Stomach smooth muscle (tissue), 2 donors: ENCODE data around the gene ZNF580.

ENCODE experiments used
- H3K27ac ChIP-seq: one replicate; pipeline ENCODE4 v1.7.0; 2013; ENCODE audit warnings: mild to moderate bottlenecking, low read length, inconsistent platforms
- H3K27me3 ChIP-seq, 2 donors: one replicate each; pipeline ENCODE4 v1.7.0; 2013; ENCODE audit warnings: low read length in 2 of 2; ENCODE audit not compliant: insufficient read depth in 2 of 2, control insufficient read depth in 1 of 2
- H3K36me3 ChIP-seq, 2 donors: one replicate each; pipeline ENCODE4 v1.7.0; 2013; ENCODE audit warnings: low read length in 2 of 2; ENCODE audit not compliant: control insufficient read depth in 2 of 2, insufficient read depth in 2 of 2
- H3K4me1 ChIP-seq: one replicate; pipeline ENCODE4 v1.7.0; 2013; ENCODE audit warnings: low read length; ENCODE audit not compliant: control insufficient read depth, insufficient read depth
- H3K4me3 ChIP-seq, 2 donors: one replicate each; pipeline ENCODE4 v1.7.0; 2013; ENCODE audit warnings: low read length in 2 of 2
- H3K9ac ChIP-seq, 2 donors: one replicate each; pipeline ENCODE4 v1.7.0; 2013; ENCODE audit warnings: low read length in 2 of 2, mild to moderate bottlenecking in 1 of 2
- H3K9me3 ChIP-seq, 2 donors: one replicate each; pipeline ENCODE4 v1.7.0; 2013; ENCODE audit warnings: low read length in 2 of 2; ENCODE audit not compliant: control insufficient read depth in 2 of 2
- donor health status: healthy.
- donor health status: Pancreatic carcinoma.

The ZNF580 gene

DNA sequence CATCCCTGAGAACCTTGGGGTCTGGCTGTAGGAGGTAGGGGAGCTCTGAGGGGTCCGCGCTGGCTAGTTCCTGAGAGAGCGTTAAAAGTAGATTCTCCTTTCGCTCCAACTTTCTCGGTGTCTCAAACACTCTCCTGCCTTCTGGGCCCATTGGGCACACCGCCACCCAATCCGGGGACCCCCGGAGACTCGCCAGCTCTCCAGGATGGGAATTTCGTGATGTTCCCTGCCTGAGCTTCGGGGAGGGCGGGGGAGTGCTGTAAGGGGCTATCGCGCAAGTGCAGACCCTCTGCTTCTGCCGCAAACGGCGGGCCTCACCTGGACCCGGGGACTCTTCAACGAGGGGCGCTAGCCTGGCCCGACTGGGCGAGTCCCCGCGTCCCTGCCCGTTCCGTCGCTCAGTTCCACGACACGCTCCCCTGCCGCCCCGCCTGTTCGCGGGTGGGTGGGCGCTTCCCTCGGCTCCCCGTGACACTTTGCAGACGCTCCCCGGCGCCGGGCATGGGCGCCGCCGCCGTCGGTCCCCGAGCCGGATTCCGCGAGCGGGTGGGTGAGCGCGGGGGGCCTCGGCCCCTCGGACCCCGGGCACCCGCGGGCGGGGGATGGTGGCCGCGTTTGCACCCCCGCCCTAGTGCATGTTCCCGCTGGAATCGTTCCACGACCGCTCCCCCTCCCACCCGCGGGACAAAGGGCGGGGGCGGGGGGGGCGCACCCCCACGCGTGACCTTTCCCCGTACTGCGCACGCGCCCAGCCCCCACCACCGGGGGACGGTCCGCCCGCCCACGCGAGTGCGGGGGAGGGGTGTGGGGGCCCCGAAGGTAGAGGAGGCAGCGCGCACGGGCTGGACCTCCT is 7.2 kb downstream of the ZNF580 start, which contains the start of gene CCDC106:
CCDC106 (plus strand) TSS at position 481 of the 853 bp plus-strand sequence. CDS start 835 bp downstream, outside the sequence.
- Histone ChIP-seq H3K27me3 (no peaks in the 10 kb centered on the region), H3K4me3 (peak within 1 kb of the TSS; percentile 83 to 84), H3K36me3 (peaks cover 6 to 10% of the 10 kb centered on the region in 2 donors), H3K9me3 (no peaks in the 10 kb centered on the region), H3K9ac (peak within 1 kb of the TSS; percentile 76 to 81), H3K27ac (peak within 1 kb of the TSS; percentile 82), H3K4me1 (peaks cover 45% of the 10 kb centered on the region)

DNA sequence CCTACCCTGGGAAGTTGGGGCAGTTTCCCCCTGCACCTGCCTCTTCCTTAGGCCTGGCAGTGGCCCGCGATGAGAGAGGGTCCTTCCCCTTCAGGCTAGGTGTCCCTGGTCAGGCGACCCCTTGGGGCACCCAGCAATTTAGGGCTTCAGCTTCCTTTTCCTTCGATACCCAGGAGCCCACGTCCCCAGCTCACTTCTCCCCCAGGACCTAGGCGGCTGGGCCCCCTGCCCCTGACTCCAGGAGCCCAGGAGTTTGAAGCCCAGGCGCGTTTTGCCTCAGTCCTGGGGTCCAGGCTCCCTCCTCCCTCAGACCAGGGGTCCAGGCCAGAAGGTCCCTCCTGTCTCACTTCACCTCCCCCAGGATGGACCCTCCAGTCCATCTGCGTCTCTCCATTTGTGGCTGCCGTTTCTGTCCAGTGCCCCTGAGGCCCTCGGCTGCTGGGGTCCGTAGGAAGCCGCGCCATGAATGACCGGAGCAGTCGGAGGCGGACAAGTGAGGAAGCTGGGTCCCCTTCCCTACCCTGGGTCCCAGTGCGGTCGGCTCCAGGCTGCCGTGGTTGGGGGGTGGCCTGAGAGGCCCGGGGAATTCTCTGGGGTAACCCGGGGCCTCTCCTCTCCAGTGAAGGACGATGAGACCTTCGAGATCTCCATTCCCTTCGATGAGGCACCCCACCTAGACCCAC is 7.9 kb downstream of the ZNF580 start:
- H3K36me3 ChIP-seq: peaks cover 6 to 10% of the 10 kb centered on the region in 2 donors
- peak overlapping the region; percentile 82 for H3K27ac ChIP-seq
- no peaks in the 10 kb centered on the region for H3K9me3 ChIP-seq
- H3K27me3 ChIP-seq: no peaks in the 10 kb centered on the region
- peak overlapping the region; percentile 83 to 84 for H3K4me3 ChIP-seq
- H3K4me1 ChIP-seq: peaks cover 41% of the 10 kb centered on the region
- peak overlapping the region; percentile 76 to 81 for H3K9ac ChIP-seq

DNA sequence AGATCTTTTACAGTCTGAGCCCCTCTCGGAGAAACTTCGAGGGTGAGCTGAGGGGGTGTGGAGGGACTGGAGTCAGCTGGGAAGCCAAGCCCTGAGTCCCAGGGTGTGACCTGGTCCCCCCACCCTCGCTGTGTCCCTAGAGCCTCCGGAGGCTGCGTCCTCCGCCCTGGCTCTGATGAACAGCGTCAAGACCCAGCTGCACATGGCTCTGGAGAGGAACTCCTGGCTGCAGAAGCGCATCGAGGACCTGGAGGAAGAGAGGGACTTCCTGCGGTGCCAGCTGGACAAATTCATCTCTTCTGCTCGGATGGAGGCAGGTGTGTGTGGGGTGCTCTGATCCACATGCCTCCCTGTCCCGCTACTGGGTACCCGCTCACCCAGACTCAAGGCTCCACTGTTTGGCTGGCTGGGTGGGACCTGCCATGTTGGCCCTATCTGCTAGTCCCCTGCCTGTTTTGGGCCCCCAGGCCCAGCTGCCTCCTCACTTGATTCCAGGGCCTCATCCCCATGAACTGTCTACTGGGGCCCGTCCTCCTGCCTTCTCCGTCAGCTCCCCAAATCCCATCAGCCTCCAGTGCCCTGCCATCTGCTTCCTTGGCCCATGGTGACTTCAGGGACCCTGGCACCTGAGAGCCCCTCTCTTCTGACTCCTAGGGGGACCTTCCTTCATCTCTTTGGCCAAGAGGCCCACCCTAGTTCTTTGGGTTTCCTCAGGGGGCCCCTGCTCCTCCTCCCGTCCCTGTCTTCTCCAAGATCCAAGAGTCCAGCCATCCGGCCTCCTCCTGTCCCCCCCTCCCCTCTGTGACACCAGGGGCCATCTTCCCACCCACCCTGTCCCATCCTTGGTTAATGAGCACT is 8.7 kb downstream of the ZNF580 start:
- Histone ChIP-seq H3K4me3 (peak overlapping the region; percentile 83 to 84), H3K4me1 (peaks cover 35% of the 10 kb centered on the region), H3K9ac (peak overlapping the region in 1 of 2 donors; percentile 81)

DNA sequence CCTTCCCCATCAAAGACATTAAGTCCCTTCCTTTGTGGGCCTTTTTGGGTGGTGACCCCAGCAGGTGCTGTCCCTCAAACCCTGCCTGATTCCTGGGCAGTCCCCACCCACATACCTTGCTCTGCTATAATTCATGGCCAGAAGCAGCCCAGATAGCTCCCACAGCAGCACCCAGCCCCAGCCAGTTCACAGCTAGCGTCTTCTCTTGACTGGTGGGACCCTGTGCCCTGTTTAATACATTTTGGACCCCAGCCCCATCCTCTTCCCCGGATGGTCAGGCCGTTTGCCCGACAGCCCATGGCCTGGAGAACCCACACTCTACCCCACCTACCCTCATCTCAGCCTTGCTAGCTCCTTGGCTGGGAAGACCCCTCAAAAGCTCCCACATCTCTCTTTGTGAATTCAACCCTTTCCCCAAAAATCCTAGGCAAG is 9.3 kb downstream of the ZNF580 start:
- Histone ChIP-seq H3K9ac (no peak overlapping the region), H3K27ac (no peak overlapping the region), H3K4me1 (peaks cover 28% of the 10 kb centered on the region), H3K36me3 (peaks cover 4 to 6% of the 10 kb centered on the region in 2 donors), H3K27me3 (no peaks in the 10 kb centered on the region), H3K4me3 (no peak overlapping the region), H3K9me3 (no peaks in the 10 kb centered on the region)

More for the DNA sequence above, 8.7 kb downstream of the ZNF580 start:
- no peaks in the 10 kb centered on the region for H3K27me3 ChIP-seq
- H3K36me3 ChIP-seq: peaks cover 6 to 10% of the 10 kb centered on the region in 2 donors
- peak overlapping the region; percentile 82 for H3K27ac ChIP-seq
- no peaks in the 10 kb centered on the region for H3K9me3 ChIP-seq

DNA sequence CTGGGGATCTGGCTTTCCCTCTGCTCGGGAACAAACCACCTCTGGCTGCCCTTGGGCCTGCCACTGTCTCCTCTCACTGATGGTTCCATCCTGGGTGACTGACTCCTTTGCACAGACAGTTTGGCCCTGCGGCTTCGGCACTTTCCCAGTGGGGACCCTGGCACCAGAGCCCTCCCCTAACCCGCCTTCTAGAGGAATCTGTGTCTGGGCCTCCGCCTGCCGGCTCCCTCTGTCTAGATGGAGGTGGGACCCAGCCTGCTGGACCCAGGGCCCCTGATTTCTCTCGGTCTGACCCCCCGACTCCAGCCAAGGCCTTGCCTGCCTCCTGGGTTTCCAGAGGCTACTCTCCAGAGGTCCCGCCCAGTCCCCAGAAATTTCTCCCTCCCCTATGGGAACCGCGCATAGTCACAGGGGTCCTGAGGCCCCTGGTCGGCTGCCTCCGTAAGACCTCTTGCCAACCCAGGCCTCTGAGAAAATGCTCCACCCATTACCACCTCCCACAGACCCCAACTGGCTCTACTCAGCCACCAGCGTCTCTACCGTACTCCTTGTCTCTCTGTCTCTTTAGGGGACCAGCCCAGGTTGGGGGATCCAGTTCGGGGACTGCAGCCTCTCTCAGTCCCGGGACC is 9.9 kb downstream of the ZNF580 start:
- H3K27me3 ChIP-seq: no peaks in the 10 kb centered on the region
- H3K27ac ChIP-seq: no peak overlapping the region
- H3K4me3 ChIP-seq: no peak overlapping the region
- peaks cover 31% of the 10 kb centered on the region for H3K4me1 ChIP-seq
- H3K9me3 ChIP-seq: no peaks in the 10 kb centered on the region
- H3K36me3 ChIP-seq: peaks cover 0 to 2% of the 10 kb centered on the region in 2 donors
- H3K9ac ChIP-seq: no peak overlapping the region

DNA sequence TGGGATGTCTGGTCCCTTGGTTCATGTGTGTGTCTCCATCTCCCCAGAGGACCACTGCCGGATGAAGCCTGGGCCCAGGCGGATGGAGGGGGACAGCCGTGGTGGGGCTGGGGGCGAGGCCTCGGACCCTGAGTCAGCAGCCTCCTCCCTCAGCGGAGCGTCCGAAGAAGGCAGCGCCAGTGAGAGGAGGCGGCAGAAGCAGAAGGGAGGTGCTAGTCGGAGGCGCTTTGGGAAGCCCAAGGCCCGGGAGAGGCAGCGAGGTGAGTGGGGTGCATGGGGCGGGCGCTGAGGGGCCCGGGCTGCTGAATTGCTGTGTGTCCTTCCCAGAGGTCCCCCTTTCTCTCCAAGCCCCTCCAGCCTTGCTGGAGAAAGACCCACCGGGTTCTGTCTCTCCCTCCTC is 10.4 kb downstream of the ZNF580 start:
- Histone ChIP-seq H3K9ac (no peak overlapping the region), H3K27ac (no peak overlapping the region), H3K4me1 (peaks cover 36% of the 10 kb centered on the region), H3K4me3 (no peak overlapping the region), H3K27me3 (no peaks in the 10 kb centered on the region), H3K9me3 (no peaks in the 10 kb centered on the region), H3K36me3 (peaks cover 0 to 2% of the 10 kb centered on the region in 2 donors)

DNA sequence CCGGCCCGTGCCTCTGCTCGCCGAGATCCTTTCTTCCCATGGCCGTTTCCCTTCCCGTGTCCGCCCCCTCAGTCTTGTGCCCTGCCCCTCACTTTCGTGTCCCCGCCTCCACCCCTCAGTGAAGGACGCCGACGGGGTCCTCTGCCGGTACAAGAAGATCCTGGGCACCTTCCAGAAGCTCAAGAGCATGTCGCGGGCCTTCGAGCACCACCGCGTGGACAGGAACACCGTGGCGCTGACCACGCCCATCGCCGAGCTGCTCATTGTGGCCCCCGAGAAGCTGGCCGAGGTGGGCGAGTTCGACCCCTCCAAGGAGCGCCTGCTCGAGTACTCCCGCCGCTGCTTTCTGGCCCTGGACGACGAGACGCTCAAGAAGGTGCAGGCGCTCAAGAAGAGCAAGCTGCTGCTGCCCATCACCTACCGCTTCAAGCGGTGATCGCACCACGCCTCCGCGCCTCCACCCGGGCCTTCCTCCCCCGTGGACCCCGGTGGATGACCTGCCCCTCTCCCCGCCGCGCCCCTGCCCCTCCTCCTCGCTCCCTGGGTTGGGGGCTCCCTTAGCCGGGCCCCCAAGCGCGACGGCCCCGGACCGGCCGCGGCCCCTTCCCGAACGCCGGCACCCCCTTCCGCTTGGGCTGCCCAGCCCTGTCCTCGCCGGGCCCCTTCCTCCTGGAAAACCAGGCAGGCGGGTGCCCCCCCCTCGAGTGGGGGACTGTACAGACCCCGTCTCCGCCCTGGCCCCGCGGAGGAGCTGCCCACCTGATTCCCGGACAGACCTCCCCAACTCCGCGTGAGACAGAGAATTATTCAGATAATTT is 11.7 kb downstream of the ZNF580 start:
- no peak overlapping the region for H3K9ac ChIP-seq
- H3K27me3 ChIP-seq: no peaks in the 10 kb centered on the region
- H3K4me1 ChIP-seq: peaks cover 42% of the 10 kb centered on the region
- no peak overlapping the region for H3K27ac ChIP-seq
- no peaks in the 10 kb centered on the region for H3K9me3 ChIP-seq
- no peak overlapping the region for H3K4me3 ChIP-seq
- H3K36me3 ChIP-seq: peaks cover 0 to 2% of the 10 kb centered on the region in 2 donors

DNA sequence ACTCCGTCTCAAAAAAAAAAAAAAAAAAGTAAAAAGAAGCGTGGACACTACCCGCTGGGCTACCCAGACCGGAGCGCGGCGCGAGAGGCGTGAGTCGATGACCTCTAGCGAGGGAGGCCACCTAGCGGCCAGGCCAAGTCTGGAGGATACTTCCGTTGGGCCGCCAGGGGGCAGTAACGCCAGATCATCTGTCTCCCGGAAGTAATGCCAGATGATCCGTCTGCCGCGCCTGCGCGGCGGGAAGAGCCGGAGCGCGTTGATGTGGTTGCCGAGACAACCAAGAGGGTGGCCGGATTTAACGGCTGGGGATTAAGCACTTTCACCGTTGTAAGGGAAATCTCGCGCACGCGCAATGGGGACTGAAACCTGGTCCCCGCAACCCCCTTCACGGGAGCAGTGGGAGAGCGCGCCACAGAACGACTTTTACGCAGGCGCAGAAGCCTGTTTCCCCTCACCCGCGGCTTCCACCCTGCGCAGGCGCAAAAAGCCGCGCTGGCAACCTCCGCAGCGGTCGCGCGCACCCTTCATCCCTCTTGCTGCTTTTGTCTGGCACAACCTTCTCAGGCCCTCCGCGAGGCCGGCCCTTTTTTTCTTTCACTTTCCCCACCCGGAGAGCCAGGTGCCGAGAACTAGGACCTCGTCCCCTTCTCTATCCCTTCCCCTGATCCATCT is 13.0 kb downstream of the ZNF580 start:
- Histone ChIP-seq H3K27me3 (no peaks in the 10 kb centered on the region), H3K9ac (peak overlapping the region; percentile 95 to 99), H3K4me3 (peak overlapping the region; percentile 95 to 97), H3K36me3 (peaks cover 0 to 2% of the 10 kb centered on the region in 2 donors), H3K9me3 (no peaks in the 10 kb centered on the region), H3K4me1 (peaks cover 46% of the 10 kb centered on the region), H3K27ac (peak overlapping the region; percentile 96)

DNA sequence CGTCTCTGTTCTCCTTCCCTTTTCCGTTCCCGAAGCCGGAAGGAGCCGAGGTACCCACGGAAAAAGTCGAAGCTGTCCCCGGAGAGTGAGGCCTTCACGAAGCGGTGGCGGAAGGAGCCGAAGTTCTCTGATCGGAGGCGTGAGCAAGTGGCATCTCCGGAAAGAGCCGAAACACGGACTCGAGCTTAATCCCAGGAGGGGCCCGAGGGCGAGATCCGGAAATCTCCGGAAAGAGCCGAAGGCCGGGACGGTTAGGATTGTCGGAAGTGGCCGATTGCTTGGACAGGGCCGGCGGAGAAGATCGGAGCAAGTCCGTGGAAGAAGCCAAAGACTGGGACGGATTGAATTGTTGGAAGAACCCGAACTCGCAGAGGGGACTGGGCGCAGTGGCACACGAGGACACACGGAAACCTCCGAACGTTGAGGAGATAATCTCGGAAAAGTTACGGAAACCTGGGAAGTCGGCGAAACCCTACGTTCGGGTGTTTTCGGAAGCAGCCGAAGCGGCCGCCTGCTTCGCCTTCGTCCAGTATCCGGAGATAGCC is 13.6 kb downstream of the ZNF580 start:
- Histone ChIP-seq H3K9ac (peak overlapping the region; percentile 95 to 99), H3K27me3 (no peaks in the 10 kb centered on the region), H3K9me3 (no peaks in the 10 kb centered on the region), H3K4me3 (peak overlapping the region; percentile 95 to 97), H3K4me1 (peaks cover 45% of the 10 kb centered on the region), H3K36me3 (peaks cover 0 to 2% of the 10 kb centered on the region in 2 donors), H3K27ac (peak overlapping the region; percentile 96)
